OCI-LY7 (cell line): ENCODE data around the gene SGSM1. TPM values are rescaled to one million over a fixed set of nuclear protein-coding genes. Genes with fewer than 3 reads are reported as not detected.

ENCODE experiments used
- BruUV-seq: library from RNA; stranded (reverse); fragments of 400-500 nt; replicated peaks from 2 replicates; lab custom pipeline; 2021; lab: Mats Ljungman, UMichigan
- CTCF ChIA-PET: fragments of 300-600 bp; sonication (Branson Sonifier 250); formaldehyde crosslinking; loops from one replicate; lab custom pipeline; 2022; ENCODE audit warnings: antibody characterized with exemption; ENCODE audit not compliant: unreplicated experiment; lab: Charles Lee
- POLR2A ChIA-PET: fragments of 300-600 bp; sonication (Branson Sonifier 250); formaldehyde crosslinking; loops from one replicate; lab custom pipeline; 2022; ENCODE audit warnings: antibody characterized with exemption; lab: Charles Lee
- DNase-seq: peaks from one replicate; pipeline ENCODE4 v3.0.0-alpha.2; 2015; ENCODE audit warnings: low spot score
- H2AFZ ChIP-seq: fragments of 200-600 bp; sonication (generic), shearing (Covaris generic); 2 replicates; pipeline ENCODE4 v1.6.1; 2014; ENCODE audit warnings: mild to moderate bottlenecking, antibody characterized with exemption, low read length, moderate library complexity
- H3K27ac ChIP-seq: fragments of 200-600 bp; sonication (generic); 2 replicates; pipeline ENCODE4 v1.5.1; 2014; ENCODE audit warnings: mixed run types, low read depth, mild to moderate bottlenecking, moderate library complexity, low read length, inconsistent platforms; ENCODE audit not compliant: poor library complexity, severe bottlenecking
- H3K36me3 ChIP-seq: fragments of 200-600 bp; sonication (generic); 2 replicates; pipeline ENCODE4 v1.6.1; 2014; ENCODE audit warnings: mild to moderate bottlenecking, antibody characterized with exemption, low read length, moderate library complexity, mixed read lengths; ENCODE audit not compliant: insufficient read depth
- H3K4me1 ChIP-seq: fragments of 200-600 bp; sonication (generic); 2 replicates; pipeline ENCODE4 v1.5.1; 2014; ENCODE audit warnings: mild to moderate bottlenecking, low read length; ENCODE audit not compliant: insufficient read depth, poor library complexity, severe bottlenecking
- H3K4me2 ChIP-seq: fragments of 200-600 bp; sonication (generic); 2 replicates; pipeline ENCODE4 v1.6.1; 2014; ENCODE audit warnings: mild to moderate bottlenecking, low read length
- H3K4me3 ChIP-seq: fragments of 200-600 bp; sonication (generic); 2 replicates; pipeline ENCODE4 v1.5.1; 2014; ENCODE audit warnings: mild to moderate bottlenecking, low read depth, low read length; ENCODE audit not compliant: poor library complexity, severe bottlenecking
- H3K79me2 ChIP-seq: fragments of 200-600 bp; sonication (generic); 2 replicates; pipeline ENCODE4 v1.6.1; 2016; ENCODE audit warnings: low read depth, mild to moderate bottlenecking, low read length, moderate library complexity, mixed read lengths; ENCODE audit not compliant: insufficient read depth
- H3K9me2 ChIP-seq: fragments of 200-600 bp; sonication (generic); 2 replicates; pipeline ENCODE4 v1.6.1; 2016; ENCODE audit warnings: mild to moderate bottlenecking, low read length, mixed read lengths; ENCODE audit not compliant: insufficient read depth
- H3K9me3 ChIP-seq: fragments of 200-600 bp; sonication (generic); 2 replicates; pipeline ENCODE4 v1.6.1; 2014; ENCODE audit warnings: mild to moderate bottlenecking, mixed run types, low read length, mixed read lengths
- H4K20me1 ChIP-seq: fragments of 200-600 bp; sonication (generic); 2 replicates; pipeline ENCODE4 v1.6.1; 2014; ENCODE audit warnings: mild to moderate bottlenecking, antibody characterized with exemption, low read length, moderate library complexity, mixed read lengths; ENCODE audit not compliant: insufficient read depth
- EZH2phosphoT487 ChIP-seq: fragments of 200-600 bp; sonication (generic); IDR thresholded peaks from 2 replicates; pipeline ENCODE4 v1.6.1; 2018; ENCODE audit warnings: low read depth, borderline replicate concordance, mild to moderate bottlenecking, mixed run types, antibody characterized with exemption, low read length, moderate library complexity, mixed read lengths
- intact Hi-C: fragments of 100-400 bp; cut with micrococcal nuclease; formaldehyde crosslinking; loops from one replicate; pipeline ENCODE4 v1.10.0; 2022; ENCODE audit not compliant: unreplicated experiment
- total RNA-seq, 2 experiments: library from RNA; depleted of rRNA in 1 of 2; stranded (reverse); fragments of >200 nt in 1 of 2; shearing (Covaris generic) in 1 of 2; gene quantifications; 2 replicates each; pipeline ENCODE4 v1.2.3, GENCODE V29; 2014 to 2022
- TF ChIP-seq, protein P1 (sequence below): fragments of 200-600 bp; sonication (generic); conservative IDR thresholded peaks from 2 replicates; pipeline ENCODE4 v1.5.1; 2014; ENCODE audit warnings: mild to moderate bottlenecking, antibody characterized with exemption, low read length, moderate library complexity, mixed read lengths

The SGSM1 gene
- total RNA-seq, 2 experiments from 2014 or later, result not detected

- POLR2A ChIA-PET, result no interaction called here
- BruUV-seq, result no TSS peak
These were observed 35.2 kb downstream of the SGSM1 start for GRCh38 chr22:24841261-24841660.

DNA sequence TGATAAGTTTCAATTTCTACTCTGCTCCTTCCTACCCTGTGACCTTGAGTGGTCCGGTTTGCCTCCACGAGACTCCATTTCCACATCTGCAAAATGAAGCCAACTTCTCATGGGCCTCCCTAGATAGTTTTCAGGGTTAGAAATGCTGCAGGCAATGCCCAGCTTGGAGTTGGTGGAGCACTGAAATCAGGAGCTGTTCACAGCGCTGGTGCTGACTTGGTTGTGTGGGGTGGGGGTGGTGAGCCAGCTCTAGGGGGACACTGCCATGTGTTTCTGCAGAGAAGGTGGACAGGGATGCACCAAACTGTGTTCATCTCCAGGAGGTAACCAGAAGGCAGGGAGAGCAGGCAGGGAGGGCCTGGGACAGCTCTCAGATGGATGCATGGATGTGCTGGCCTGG is 37.0 kb downstream of the SGSM1 start:
- H2AFZ ChIP-seq, result no peak overlapping the region
- CTCF ChIA-PET, result no interaction called here
- POLR2A ChIA-PET, result no interaction called here

More at GRCh38 chr22:24841261-24841660, 35.2 kb downstream of the SGSM1 start:
- no peak for DNase-seq
- H4K20me1 ChIP-seq, result no peaks in the 10 kb centered on the region
- no peak overlapping the region for H3K27ac ChIP-seq
- no peaks in the 10 kb centered on the region for H3K4me1 ChIP-seq
- H3K9me2 ChIP-seq, result no peaks in the 10 kb centered on the region
- no peak overlapping the region for H2AFZ ChIP-seq
- H3K36me3 ChIP-seq, result no peaks in the 10 kb centered on the region
- no peaks in the 10 kb centered on the region for H3K79me2 ChIP-seq
- no peak overlapping the region for H3K4me3 ChIP-seq
- intact Hi-C loops, result no loop called here
- H3K4me2 ChIP-seq, result no peak overlapping the region
- CTCF ChIA-PET, result no interaction called here
- H3K9me3 ChIP-seq, result no peaks in the 10 kb centered on the region
- TF ChIP-seq EZH2phosphoT487, result no peak
- TF ChIP-seq, protein P1, sequence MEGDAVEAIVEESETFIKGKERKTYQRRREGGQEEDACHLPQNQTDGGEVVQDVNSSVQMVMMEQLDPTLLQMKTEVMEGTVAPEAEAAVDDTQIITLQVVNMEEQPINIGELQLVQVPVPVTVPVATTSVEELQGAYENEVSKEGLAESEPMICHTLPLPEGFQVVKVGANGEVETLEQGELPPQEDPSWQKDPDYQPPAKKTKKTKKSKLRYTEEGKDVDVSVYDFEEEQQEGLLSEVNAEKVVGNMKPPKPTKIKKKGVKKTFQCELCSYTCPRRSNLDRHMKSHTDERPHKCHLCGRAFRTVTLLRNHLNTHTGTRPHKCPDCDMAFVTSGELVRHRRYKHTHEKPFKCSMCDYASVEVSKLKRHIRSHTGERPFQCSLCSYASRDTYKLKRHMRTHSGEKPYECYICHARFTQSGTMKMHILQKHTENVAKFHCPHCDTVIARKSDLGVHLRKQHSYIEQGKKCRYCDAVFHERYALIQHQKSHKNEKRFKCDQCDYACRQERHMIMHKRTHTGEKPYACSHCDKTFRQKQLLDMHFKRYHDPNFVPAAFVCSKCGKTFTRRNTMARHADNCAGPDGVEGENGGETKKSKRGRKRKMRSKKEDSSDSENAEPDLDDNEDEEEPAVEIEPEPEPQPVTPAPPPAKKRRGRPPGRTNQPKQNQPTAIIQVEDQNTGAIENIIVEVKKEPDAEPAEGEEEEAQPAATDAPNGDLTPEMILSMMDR, result no peak

More for the DNA sequence above, 37.0 kb downstream of the SGSM1 start:
- no peaks in the 10 kb centered on the region for H3K9me3 ChIP-seq
- H3K4me3 ChIP-seq, result no peak overlapping the region
- H3K9me2 ChIP-seq, result no peaks in the 10 kb centered on the region
- DNase-seq, result no peak
- H4K20me1 ChIP-seq, result no peaks in the 10 kb centered on the region
- no peaks in the 10 kb centered on the region for H3K4me1 ChIP-seq
- no peaks in the 10 kb centered on the region for H3K36me3 ChIP-seq
- TF ChIP-seq, protein P1, result no peak
- no peak for TF ChIP-seq EZH2phosphoT487
- no peaks in the 10 kb centered on the region for H3K79me2 ChIP-seq
- H3K27ac ChIP-seq, result no peak overlapping the region
- BruUV-seq, result no TSS peak
- intact Hi-C loops, result no loop called here
- no peak overlapping the region for H3K4me2 ChIP-seq
